Endothelial cell of umbilical vein (primary cell): ENCODE measurements around the gene PDZD4.

Experiments used
- CTCF ChIP-seq, 2 donors: IDR thresholded peaks; 1 replicate in 1 of 2; 2 replicates in 1 of 2; pipeline ENCODE4 v1.5.1; 2011; ENCODE audit warnings: low read length in 2 of 2, mild to moderate bottlenecking in 2 of 2, moderate library complexity in 2 of 2, control low read depth in 1 of 2, inconsistent platforms in 1 of 2, low read depth in 1 of 2; ENCODE audit not compliant: insufficient read depth in 1 of 2; ENCODE audit errors: extremely low read depth in 1 of 2
- EZH2 ChIP-seq: IDR thresholded peaks from 2 replicates; pipeline ENCODE4 v1.6.1; 2012; ENCODE audit warnings: borderline replicate concordance, low read depth, mild to moderate bottlenecking, moderate library complexity, low read length, inconsistent platforms; ENCODE audit not compliant: severe bottlenecking
- FOS ChIP-seq: IDR thresholded peaks from 2 replicates; pipeline ENCODE4 v1.6.1; 2011; ENCODE audit warnings: mild to moderate bottlenecking, low read length, moderate library complexity, borderline replicate concordance; ENCODE audit not compliant: insufficient read depth
- MAX ChIP-seq: IDR thresholded peaks from 2 replicates; pipeline ENCODE4 v1.6.1; 2011; ENCODE audit not compliant: insufficient read depth, insufficient read length
- POLR2A ChIP-seq: IDR thresholded peaks from 2 replicates; pipeline ENCODE4 v1.6.1; 2012; ENCODE audit warnings: low read depth, mild to moderate bottlenecking, control low read depth, low read length
- POLR2AphosphoS5 ChIP-seq: IDR thresholded peaks from 2 replicates; pipeline ENCODE4 v1.6.1; 2012; ENCODE audit warnings: low read depth, mild to moderate bottlenecking, control low read depth, low read length, moderate library complexity; ENCODE audit not compliant: insufficient read depth

- no peak for TF ChIP-seq POLR2A
- TF ChIP-seq CTCF (IDR thresholded peaks at IDR 0.05; ENCODE audit: extremely low read depth in 1 of 2, insufficient read depth in 1 of 2, low read depth in 1 of 2, low read length in 2 of 2): no peak
- no peak for TF ChIP-seq EZH2
- no peak for TF ChIP-seq POLR2AphosphoS5
- no peak for TF ChIP-seq MAX
- no peak for TF ChIP-seq FOS
Observed at GRCh38 chrX:153877571-153878261, 47.4 kb upstream of the PDZD4 start.
